Urinary bladder (tissue), 4 donors: ENCODE data around the gene FALEC. TPM values are rescaled to one million over a fixed set of nuclear protein-coding genes. Genes with fewer than 3 reads are reported as not detected.
A peak's percentile ranks its signal among the peaks of the same experiment; 100 is the strongest.

Source experiments
- DNase-seq: peaks from one replicate; pipeline ENCODE4 v3.0.0-alpha.2; 2015; ENCODE audit errors: extremely low spot score
- H3K27ac ChIP-seq: one replicate; pipeline ENCODE4 v1.5.1; 2013; ENCODE audit warnings: low read depth, mild to moderate bottlenecking, moderate library complexity
- H3K36me3 ChIP-seq: one replicate; pipeline ENCODE4 v1.6.1; 2013; ENCODE audit warnings: mild to moderate bottlenecking, moderate library complexity; ENCODE audit not compliant: insufficient read depth
- H3K4me1 ChIP-seq: one replicate; pipeline ENCODE4 v1.6.1; 2013; ENCODE audit warnings: mild to moderate bottlenecking, moderate library complexity; ENCODE audit not compliant: insufficient read depth
- H3K4me3 ChIP-seq: one replicate; pipeline ENCODE4 v1.5.1; 2013; ENCODE audit warnings: low read depth, low read length
- WGBS: extraction: QIAGEN DNeasy Blood & Tissue Kit; methylation state at CpG from one replicate; pipeline ENCODE4 v1.1.7; 2013; 5-methylcytosine and 5-hydroxymethylcytosine counted together
- polyA plus RNA-seq: library from polyadenylated mRNA; stranded (reverse); fragments of 200-250 nt; gene quantifications from one replicate; pipeline ENCODE4 v1.2.3, GENCODE V29; 2013
- total RNA-seq: library from RNA; depleted of rRNA; stranded (reverse); fragments of >200 nt; gene quantifications from one replicate; pipeline ENCODE4 v1.2.3, GENCODE V29; 2014
- donor health status: healthy with polysubstance abuse.
- donor health status: healthy.

FALEC gene
- total and polyA plus RNA-seq, 2 donors, result 0.47 TPM; not detected in 1

DNA sequence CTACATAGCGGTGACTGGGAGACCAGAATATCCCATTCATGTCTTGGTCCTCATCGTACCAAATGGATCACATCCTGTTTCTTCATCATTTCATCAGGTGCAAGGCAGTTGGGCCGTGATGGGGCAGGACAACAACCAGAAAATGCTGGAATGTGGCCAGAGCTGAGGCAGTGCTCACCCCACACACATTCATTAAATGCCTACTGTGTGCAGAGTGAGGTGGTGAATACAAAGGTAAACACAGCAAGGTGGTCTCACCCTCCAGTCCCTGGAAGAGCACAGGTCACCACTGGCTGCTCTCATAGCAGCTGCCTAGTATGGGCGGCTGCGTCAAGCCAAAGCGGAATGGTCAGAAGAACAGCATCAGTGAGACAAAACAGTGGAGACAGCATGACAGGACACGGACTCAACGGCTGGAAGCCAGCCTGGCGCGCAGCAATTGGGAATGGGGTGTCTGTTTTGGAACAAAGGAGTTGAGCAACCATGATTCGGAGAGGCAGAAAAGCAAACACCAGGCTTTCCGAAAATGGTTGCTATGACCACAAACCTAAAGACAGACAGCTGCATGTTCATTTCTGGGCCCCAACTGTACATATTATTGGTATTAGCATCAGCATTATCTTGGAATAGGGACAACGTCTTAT, 28.1 kb downstream of the FALEC start:
- H3K36me3 ChIP-seq, result no peaks in the 10 kb centered on the region
- WGBS, result 67% methylated on average over 13 of the region's 13 CpGs
- DNase-seq, result no peak
- H3K27ac ChIP-seq, result no peak overlapping the region
- no peak overlapping the region for H3K4me3 ChIP-seq
- no peaks in the 10 kb centered on the region for H3K4me1 ChIP-seq

GRCh38 chr1:150544204-150544603, 28.7 kb downstream of the FALEC start:
- WGBS, result 58% methylated on average over 3 of the region's 3 CpGs
- no peaks in the 10 kb centered on the region for H3K36me3 ChIP-seq
- H3K4me1 ChIP-seq, result no peaks in the 10 kb centered on the region
- no peak for DNase-seq
- H3K27ac ChIP-seq, result no peak overlapping the region
- H3K4me3 ChIP-seq, result no peak overlapping the region

- DNase-seq, result no peak
- Histone ChIP-seq H3K36me3 (no peaks in the 10 kb centered on the region), H3K27ac (no peak overlapping the region), H3K4me1 (no peaks in the 10 kb centered on the region), H3K4me3 (no peak overlapping the region)
- 79% methylated on average over 6 of the region's 6 CpGs for WGBS
Observed at GRCh38 chr1:150545486-150546032, 30.0 kb downstream of the FALEC start.

GRCh38 chr1:150546294-150546937, 30.9 kb downstream of the FALEC start:
- no peaks in the 10 kb centered on the region for H3K4me1 ChIP-seq
- no peaks in the 10 kb centered on the region for H3K36me3 ChIP-seq
- H3K4me3 ChIP-seq, result no peak overlapping the region
- H3K27ac ChIP-seq, result no peak overlapping the region
- DNase-seq, result no peak
- 82% methylated on average over 16 of the region's 16 CpGs for WGBS

- no peaks in the 10 kb centered on the region for H3K4me1 ChIP-seq
- no peak for DNase-seq
- no peaks in the 10 kb centered on the region for H3K36me3 ChIP-seq
- 46% methylated on average over 4 of the region's 4 CpGs for WGBS
- peak overlapping the region; percentile 69 for H3K4me3 ChIP-seq
- peak overlapping the region; percentile 57 for H3K27ac ChIP-seq
Observed at GRCh38 chr1:150548324-150548631, 32.7 kb downstream of the FALEC start.

DNA sequence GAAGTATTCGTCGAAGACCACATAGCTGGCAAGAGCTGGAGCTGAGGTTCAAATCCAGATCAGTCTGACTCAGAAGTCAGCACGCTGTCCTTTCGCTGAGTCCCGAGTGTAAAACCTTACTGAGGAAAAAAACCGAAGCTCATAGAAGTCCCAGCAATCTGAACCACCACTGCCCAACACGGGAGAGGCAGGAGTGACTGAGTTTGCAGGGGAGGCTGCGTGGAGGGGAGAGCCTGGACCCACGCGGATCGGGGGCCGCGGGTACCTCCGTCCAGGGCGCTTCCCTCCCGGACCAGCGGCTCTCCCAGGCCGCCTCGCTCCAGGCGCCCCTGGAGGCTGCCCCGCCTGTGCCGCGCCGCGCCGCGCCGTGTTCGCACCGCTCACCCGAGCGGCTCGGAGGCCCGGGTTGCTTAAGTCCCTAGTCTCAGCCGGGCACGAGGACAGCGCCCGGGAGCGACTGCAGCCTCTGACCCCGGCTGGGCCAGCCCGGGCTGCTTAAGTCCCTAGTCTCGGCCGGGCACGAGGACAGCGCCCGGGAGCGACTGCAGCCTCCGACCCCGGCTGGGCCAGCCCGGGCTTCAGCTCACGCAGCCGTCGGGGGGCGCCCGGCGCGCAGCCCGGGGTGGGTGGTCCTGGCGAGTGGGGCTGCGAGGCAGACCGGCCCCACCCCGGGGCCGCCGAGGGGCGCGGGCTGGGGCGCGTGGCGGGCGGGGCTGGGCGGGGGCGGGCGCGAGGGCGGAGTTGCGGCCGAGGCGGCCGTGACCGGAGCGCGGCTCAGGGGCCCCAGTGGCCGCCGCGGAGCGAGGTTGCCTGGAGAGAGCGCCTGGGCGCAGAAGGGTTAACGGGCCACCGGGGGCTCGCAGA, 33.3 kb downstream of the FALEC start, which contains the start of gene ADAMTSL4:
TSS of gene ADAMTSL4 (plus strand) at position 777 of the 864 bp plus-strand sequence. CDS start 2,881 bp downstream, outside the sequence.
- Histone ChIP-seq H3K36me3 (no peaks in the 10 kb centered on the region), H3K27ac (peak within 1 kb of the TSS; percentile 69), H3K4me1 (no peaks in the 10 kb centered on the region), H3K4me3 (peak within 1 kb of the TSS; percentile 69)
- DNase-seq, result no peak
- under 1% methylated on average over 91 of the region's 91 CpGs for WGBS

DNA sequence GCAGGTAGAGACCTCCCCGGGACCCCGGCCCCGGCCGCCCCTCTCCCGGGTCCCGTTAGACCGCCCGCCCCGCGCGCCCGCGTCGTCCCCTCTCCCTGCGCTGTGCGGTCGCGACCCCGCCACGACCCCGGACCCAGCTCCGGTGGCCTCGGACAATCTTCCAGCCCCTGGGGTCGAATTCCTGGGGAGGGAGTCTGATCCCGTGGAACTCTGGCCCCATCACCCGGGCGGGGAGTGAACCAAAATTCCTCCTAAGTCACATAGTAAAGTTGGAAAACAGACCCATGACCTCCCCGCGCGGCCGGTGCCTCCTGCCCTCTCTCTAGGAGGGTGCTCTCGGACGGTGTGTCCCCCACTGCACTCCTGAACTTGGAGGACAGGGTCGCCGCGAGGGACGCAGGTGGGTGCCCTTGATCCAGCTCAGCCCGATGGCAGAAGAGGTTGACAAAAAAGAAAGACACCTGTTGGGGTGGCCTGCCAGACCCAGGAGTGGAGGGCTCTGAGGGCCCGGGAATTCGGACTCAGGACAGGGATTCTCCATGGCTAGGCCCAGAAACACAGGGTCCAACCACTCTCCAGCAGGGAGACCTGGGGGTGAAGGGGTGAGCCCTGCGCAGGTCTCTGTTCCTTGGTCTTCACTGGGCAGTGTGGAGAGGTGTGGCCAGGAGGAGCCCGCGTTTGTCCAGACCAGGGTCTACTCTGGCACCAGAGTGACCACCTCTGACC, 34.1 kb downstream of the FALEC start:
- no peaks in the 10 kb centered on the region for H3K4me1 ChIP-seq

GRCh38 chr1:150550222-150551050, 34.9 kb downstream of the FALEC start:
- WGBS, result 25% methylated on average over 22 of the region's 22 CpGs
- Histone ChIP-seq H3K36me3 (no peaks in the 10 kb centered on the region), H3K27ac (peak overlapping the region; percentile 82), H3K4me3 (peak overlapping the region; percentile 69), H3K4me1 (no peaks in the 10 kb centered on the region)
- no peak for DNase-seq

More for the DNA sequence above, 34.1 kb downstream of the FALEC start:
- WGBS, result 7% methylated on average over 43 of the region's 43 CpGs
- no peaks in the 10 kb centered on the region for H3K36me3 ChIP-seq
- no peak for DNase-seq
- peak overlapping the region; percentile 69 for H3K4me3 ChIP-seq
- peak overlapping the region; percentile 69 for H3K27ac ChIP-seq

- no peak for DNase-seq
- Histone ChIP-seq H3K4me1 (no peaks in the 10 kb centered on the region), H3K36me3 (peaks cover 2% of the 10 kb centered on the region), H3K4me3 (no peak overlapping the region), H3K27ac (peak overlapping the region; percentile 82)
- 63% methylated on average over 11 of the region's 11 CpGs for WGBS
Observed at GRCh38 chr1:150551051-150551783, 35.7 kb downstream of the FALEC start.

DNA sequence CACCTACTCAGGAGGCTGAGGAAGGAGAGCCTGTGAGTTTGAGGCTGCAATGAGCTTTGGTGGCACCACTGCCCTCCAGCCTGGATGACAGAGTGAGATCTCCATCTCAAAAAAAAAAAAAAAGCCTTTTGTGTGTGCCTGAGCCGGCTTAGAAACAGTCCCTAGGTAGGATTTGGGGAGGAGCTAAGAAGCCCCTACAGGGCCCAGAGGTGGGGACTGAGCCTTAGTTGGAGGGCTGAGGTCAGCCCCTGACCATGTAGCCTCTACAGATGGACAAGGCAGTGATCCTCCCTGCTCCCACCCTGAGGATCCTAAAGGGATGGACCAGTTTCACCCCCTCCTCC, 36.2 kb downstream of the FALEC start:
- 38% methylated on average over 1 of the region's 1 CpG for WGBS
- H3K27ac ChIP-seq, result peak overlapping the region; percentile 82
- no peaks in the 10 kb centered on the region for H3K4me1 ChIP-seq
- H3K36me3 ChIP-seq, result peaks cover 2% of the 10 kb centered on the region
- no peak overlapping the region for H3K4me3 ChIP-seq
- no peak for DNase-seq

- H3K27ac ChIP-seq, result peak overlapping the region; percentile 60
- peaks cover 2% of the 10 kb centered on the region for H3K36me3 ChIP-seq
- H3K4me1 ChIP-seq, result no peaks in the 10 kb centered on the region
- no peak overlapping the region for H3K4me3 ChIP-seq
- 25% methylated on average over 13 of the region's 13 CpGs for WGBS
- DNase-seq, result peak; percentile 76
Observed at GRCh38 chr1:150552128-150552910, 36.8 kb downstream of the FALEC start.
